WERI-Rb-1 (cell line): ENCODE measurements around the gene GNPNAT1.
A peak's percentile ranks its signal among the peaks of the same experiment; 100 is the strongest.

Experiments
- DNase-seq: peaks from one replicate; pipeline ENCODE4 v3.0.0-alpha.2; 2020
- H3K27ac ChIP-seq: fragments of 250-450 bp; sonication (Bioruptor Pico); 2 replicates; pipeline ENCODE4 v1.5.1; 2020; ENCODE audit warnings: mild to moderate bottlenecking, moderate library complexity
- H3K27me3 ChIP-seq: fragments of 250-450 bp; sonication (Bioruptor Pico); 2 replicates; pipeline ENCODE4 v1.5.1; 2021; ENCODE audit warnings: mild to moderate bottlenecking, low read depth, moderate library complexity; ENCODE audit not compliant: insufficient read depth, severe bottlenecking
- H3K36me3 ChIP-seq: fragments of 250-450 bp; sonication (Bioruptor Pico); 2 replicates; pipeline ENCODE4 v1.5.1; 2020; ENCODE audit warnings: mild to moderate bottlenecking, moderate library complexity
- H3K4me3 ChIP-seq: 2 replicates; pipeline ENCODE4 v1.5.1; 2011; ENCODE audit warnings: low read depth, mild to moderate bottlenecking, control low read depth, low read length
- H3K9me3 ChIP-seq: fragments of 250-450 bp; sonication (Bioruptor Pico); 2 replicates; pipeline ENCODE4 v1.5.1; 2021; ENCODE audit warnings: mild to moderate bottlenecking, moderate library complexity; ENCODE audit not compliant: severe bottlenecking
- CTCF ChIP-seq: IDR thresholded peaks from 2 replicates; pipeline ENCODE4 v1.5.1; 2011; ENCODE audit warnings: low read depth, mild to moderate bottlenecking, control low read depth, inconsistent platforms, low read length

GNPNAT1 gene

GRCh38 chr14:52791223-52792096 is at the start of gene GNPNAT1:
GNPNAT1 (minus strand) TSS chr14:52791607; CDS start chr14:52784650, 6,957 bp downstream.
- TF ChIP-seq CTCF, result no peak
- H3K27ac ChIP-seq, result peak within 1 kb of the TSS; percentile 83

GRCh38 chr14:52840877-52841276 is 49.5 kb upstream of the GNPNAT1 start:
- Histone ChIP-seq H3K27me3 (no peaks in the 10 kb centered on the region), H3K9me3 (no peaks in the 10 kb centered on the region), H3K36me3 (no peaks in the 10 kb centered on the region), H3K27ac (no peak overlapping the region), H3K4me3 (no peak overlapping the region)
- no peak for TF ChIP-seq CTCF
- DNase-seq, result no peak

More at GRCh38 chr14:52791223-52792096, at the start of gene GNPNAT1:
- peak within 1 kb of the TSS; percentile 77 for H3K4me3 ChIP-seq
- DNase-seq, result peak; percentile 85
- no peaks in the 10 kb centered on the region for H3K9me3 ChIP-seq
- peaks cover 6% of the 10 kb centered on the region; the same call in 1 of the 2 replicates for H3K36me3 ChIP-seq
- H3K27me3 ChIP-seq, result no peaks in the 10 kb centered on the region

- Histone ChIP-seq H3K27ac (no peak overlapping the region), H3K27me3 (no peaks in the 10 kb centered on the region), H3K4me3 (no peak overlapping the region), H3K9me3 (no peaks in the 10 kb centered on the region), H3K36me3 (no peaks in the 10 kb centered on the region)
- no peak for DNase-seq
- no peak for TF ChIP-seq CTCF
These were observed 46.0 kb upstream of the GNPNAT1 start for GRCh38 chr14:52837451-52837850.

- Histone ChIP-seq H3K36me3 (no peaks in the 10 kb centered on the region), H3K9me3 (no peaks in the 10 kb centered on the region), H3K27ac (no peak overlapping the region), H3K4me3 (no peak overlapping the region), H3K27me3 (no peaks in the 10 kb centered on the region)
- TF ChIP-seq CTCF, result no peak
- no peak for DNase-seq
These were observed 44.7 kb upstream of the GNPNAT1 start for GRCh38 chr14:52836063-52836462.

- no peaks in the 10 kb centered on the region for H3K9me3 ChIP-seq
- H3K4me3 ChIP-seq, result no peak overlapping the region
- DNase-seq, result peak; percentile 53
- no peaks in the 10 kb centered on the region for H3K36me3 ChIP-seq
- TF ChIP-seq CTCF, result no peak
- H3K27ac ChIP-seq, result no peak overlapping the region
- H3K27me3 ChIP-seq, result no peaks in the 10 kb centered on the region
These were observed 43.9 kb upstream of the GNPNAT1 start for GRCh38 chr14:52835122-52835903.
